Measurements from ENCODE around the gene DDX28. TPM values are rescaled to one million over a fixed set of nuclear protein-coding genes. Genes with fewer than 3 reads are reported as not detected.

DDX28 gene
- total and polyA plus RNA-seq, 2 of the 4 experiments (the other 2 are of a cell fraction): 9.2 to 10.0 TPM

- POLR2A ChIA-PET (ENCODE audit: unreplicated experiment): no interaction called here
- ATAC-seq (ENCODE audit: low read depth) (no peak), DNase-seq (no peak)
- H2AK5ac ChIP-seq (ENCODE audit: low read depth, low read length): no peak overlapping the region
- H4K91ac ChIP-seq (ENCODE audit: insufficient read depth, low read depth, low read length): no peak overlapping the region
- no peak overlapping the region for H3K27ac ChIP-seq (ENCODE audit: insufficient read depth, low read length)
- no peak overlapping the region for H3K4me2 ChIP-seq (ENCODE audit: low read depth, low read length)
- no peak overlapping the region for H3K23ac ChIP-seq (ENCODE audit: low read depth, low read length)
- 0 out of 4 replicates have a peak, but pooled peaks cover 0 to 5% of the 10 kb centered on the region in 2 experiments for H3K79me1 ChIP-seq (ENCODE audit: low read depth in 1 of 2, low read length in 2 of 2)
- no peak overlapping the region for H3K4ac ChIP-seq (ENCODE audit: low read depth, low read length)
- TF ChIP-seq ELK1 (IDR thresholded peaks at IDR 0.05; ENCODE audit: borderline replicate concordance, low read depth, low read length) (no peak), CTCF (conservative IDR thresholded peaks at IDR 0.05; ENCODE audit: low read depth, low read length) (no peak), RCOR1 (IDR thresholded peaks at IDR 0.05; ENCODE audit: insufficient replicate concordance, low read length) (no peak), USF2 (IDR thresholded peaks at IDR 0.05; ENCODE audit: low read depth, low read length) (no peak), MAZ (IDR thresholded peaks at IDR 0.05; ENCODE audit: borderline replicate concordance, low read depth, low read length) (no peak), RFX5 (IDR thresholded peaks at IDR 0.05; ENCODE audit: low read depth, low read length) (no peak), CHD1 (IDR thresholded peaks at IDR 0.05; ENCODE audit: low read depth, low read length) (no peak), MAFK (IDR thresholded peaks at IDR 0.05; ENCODE audit: low read depth, low read length) (no peak), POLR2A (IDR thresholded peaks at IDR 0.05; ENCODE audit: low read depth, low read length) (no peak), NFE2L2 (IDR thresholded peaks at IDR 0.05; ENCODE audit: low read depth, low read length) (no peak), MXI1 (IDR thresholded peaks at IDR 0.05; ENCODE audit: borderline replicate concordance, low read depth, low read length) (no peak), RAD21 (IDR thresholded peaks at IDR 0.05; ENCODE audit: low read length) (no peak), BHLHE40 (IDR thresholded peaks at IDR 0.05; ENCODE audit: low read depth, low read length) (no peak), CEBPB (IDR thresholded peaks at IDR 0.05; ENCODE audit: low read depth, low read length) (no peak), FOS (IDR thresholded peaks at IDR 0.05; ENCODE audit: low read depth, low read length) (no peak), SMC3 (IDR thresholded peaks at IDR 0.05; ENCODE audit: low read depth, low read length) (no peak)
- H3K4me1 ChIP-seq (ENCODE audit: control insufficient read depth, insufficient read depth, low read length): peaks cover 8% of the 10 kb centered on the region
- H2BK15ac ChIP-seq (ENCODE audit: low read depth, low read length): no peak overlapping the region
- H2BK120ac ChIP-seq (ENCODE audit: low read depth, low read length): no peak overlapping the region
- BruUV-seq (replicated peaks): no TSS peak
- H2BK20ac ChIP-seq (ENCODE audit: low read depth, low read length): no peak overlapping the region
- H3K27me3 ChIP-seq (ENCODE audit: control insufficient read depth, insufficient read depth, low read length): no peaks in the 10 kb centered on the region
- peaks cover 5% of the 10 kb centered on the region for H3K9me1 ChIP-seq (ENCODE audit: insufficient read depth, low read length)
- dilution Hi-C loops (cut with HindIII; ENCODE audit: low sequenced_read_pairs, unreplicated experiment): no loop called here
- H2BK5ac ChIP-seq (ENCODE audit: low read depth, low read length, poor library complexity, severe bottlenecking): no peak overlapping the region
- peaks cover 10% of the 10 kb centered on the region for H4K20me1 ChIP-seq (ENCODE audit: insufficient read depth, low read length)
- CTCF ChIA-PET: no interaction called here
- H2AK9ac ChIP-seq (replicated peaks; ENCODE audit: low read depth, low read length, poor library complexity): no peak overlapping the region
- H2AFZ ChIP-seq (replicated peaks; ENCODE audit: low read length, poor library complexity): no peak overlapping the region
- H3K36me3 ChIP-seq (ENCODE audit: control insufficient read depth, insufficient read depth, low read length): peaks cover 15% of the 10 kb centered on the region; the same call in 1 of the 2 replicates
- H3K18ac ChIP-seq (ENCODE audit: low read depth, low read length): no peak overlapping the region
- H3K4me3 ChIP-seq (ENCODE audit: insufficient read depth, low read depth, low read length): no peak overlapping the region
- no peaks in the 10 kb centered on the region for H3K9me3 ChIP-seq (ENCODE audit: control insufficient read depth, insufficient read depth, low read length)
- no peak overlapping the region for H3K9ac ChIP-seq (ENCODE audit: low read depth, low read length)
- intact Hi-C loops (cut with micrococcal nuclease): no loop called here
- no peak overlapping the region for H4K8ac ChIP-seq (ENCODE audit: low read depth in 2 of 2, low read length in 2 of 2)
- H3K56ac ChIP-seq (ENCODE audit: extremely low read depth, insufficient read depth, low read length): no peak overlapping the region
- H4K5ac ChIP-seq (ENCODE audit: low read depth, low read length): no peak overlapping the region
- no peak overlapping the region for H3K14ac ChIP-seq (replicated peaks; ENCODE audit: low read depth, low read length)
- in situ Hi-C loops (cut with MboI; ENCODE audit: low sequenced_read_pairs): no loop called here
These were observed 36.8 kb upstream of the DDX28 start for GRCh38 chr16:68059804-68060203.
